GM18507 (cell line): ENCODE results near the gene EMC1.
"Not testable (repeated sequence)": the region's sequence is repeated elsewhere in the genome, so short reads cannot be mapped to it uniquely, and the experiment has no call there.

Experiments
- DNase-seq: peaks from one replicate; pipeline ENCODE4 v3.0.0; 2011; ENCODE audit warnings: low read depth; ENCODE audit not compliant: insufficient read length; ENCODE audit errors: extremely low spot score
- FAIRE-seq: peaks from 2 replicates; lab custom pipeline; 2011; peaks lifted over from hg19 to GRCh38; lab: Jason Lieb, UNC

The EMC1 gene

GRCh38 chr1:19251305-19252196 lies at the start of gene EMC1, which contains the start of gene MRTO4:
Gene EMC1 (minus strand): TSS chr1:19251524. CDS start chr1:19251509, 15 bp downstream.
Gene MRTO4 (plus strand): TSS chr1:19251805. CDS start chr1:19251836, 31 bp downstream.
- DNase-seq = peak; percentile 89
- peak; percentile 92 for FAIRE-seq

GRCh38 chr1:19300211-19300610 lies 48.9 kb upstream of the EMC1 start:
- no peak for FAIRE-seq
- no peak for DNase-seq

GRCh38 chr1:19294638-19295037 lies 43.3 kb upstream of the EMC1 start:
- DNase-seq (no peak), FAIRE-seq (no peak)

GRCh38 chr1:19289244-19289643 lies 37.9 kb upstream of the EMC1 start:
- FAIRE-seq = no peak

GRCh38 chr1:19288324-19289241 lies 37.3 kb upstream of the EMC1 start, which contains the start of gene AKR7A3:
Gene AKR7A3 (minus strand): TSS chr1:19288770. CDS start chr1:19288709, 61 bp downstream.
- DNase-seq, FAIRE-seq: not testable (repeated sequence)

More at GRCh38 chr1:19289244-19289643, 37.9 kb upstream of the EMC1 start:
- DNase-seq = no peak

GRCh38 chr1:19287436-19288185 lies 36.3 kb upstream of the EMC1 start:
- FAIRE-seq = no peak

GRCh38 chr1:19285807-19286206 lies 34.5 kb upstream of the EMC1 start:
- not testable (repeated sequence) for FAIRE-seq, DNase-seq

More at GRCh38 chr1:19287436-19288185, 36.3 kb upstream of the EMC1 start:
- no peak for DNase-seq

- FAIRE-seq = not testable (repeated sequence)
Observed at GRCh38 chr1:19285366-19285765, 34.0 kb upstream of the EMC1 start.

GRCh38 chr1:19284881-19285280 lies 33.6 kb upstream of the EMC1 start:
- FAIRE-seq (no peak), DNase-seq (no peak)

More at GRCh38 chr1:19285366-19285765, 34.0 kb upstream of the EMC1 start:
- not testable (repeated sequence) for DNase-seq

GRCh38 chr1:19283891-19284290 lies 32.6 kb upstream of the EMC1 start:
- FAIRE-seq = no peak
- DNase-seq = no peak

- DNase-seq = no peak
- FAIRE-seq = no peak
Observed at GRCh38 chr1:19274636-19275035, 23.3 kb upstream of the EMC1 start.

- not testable (repeated sequence) for FAIRE-seq, DNase-seq
Observed at GRCh38 chr1:19273844-19274531, 22.7 kb upstream of the EMC1 start.

GRCh38 chr1:19273106-19273843 lies 22.0 kb upstream of the EMC1 start:
- no peak for FAIRE-seq
- DNase-seq = no peak

GRCh38 chr1:19272064-19272463 lies 20.7 kb upstream of the EMC1 start:
- DNase-seq (no peak), FAIRE-seq (no peak)

GRCh38 chr1:19270343-19270730 lies 19.0 kb upstream of the EMC1 start:
- not testable (repeated sequence) for DNase-seq, FAIRE-seq

GRCh38 chr1:19269427-19270342 lies 18.4 kb upstream of the EMC1 start:
- FAIRE-seq = peak; percentile 69

GRCh38 chr1:19268445-19268844 lies 17.1 kb upstream of the EMC1 start:
- FAIRE-seq = no peak
- no peak for DNase-seq

More at GRCh38 chr1:19269427-19270342, 18.4 kb upstream of the EMC1 start:
- DNase-seq = not testable (repeated sequence)
